Activated CD8-positive, alpha-beta memory T cell treated with anti-CD3 and anti-CD28 coated beads for 1 hour (primary cell): ENCODE results near the gene PRF1.
"Not testable (repeated sequence)": the region's sequence is repeated elsewhere in the genome, so short reads cannot be mapped to it uniquely, and the experiment has no call there.

Source experiments
- DNase-seq, 2 donors: peaks; one replicate each; pipeline ENCODE4 v3.0.0-alpha.2; 2020; ENCODE audit warnings: low read depth in 1 of 2; ENCODE audit errors: extremely low read depth in 1 of 2

Gene PRF1

DNA sequence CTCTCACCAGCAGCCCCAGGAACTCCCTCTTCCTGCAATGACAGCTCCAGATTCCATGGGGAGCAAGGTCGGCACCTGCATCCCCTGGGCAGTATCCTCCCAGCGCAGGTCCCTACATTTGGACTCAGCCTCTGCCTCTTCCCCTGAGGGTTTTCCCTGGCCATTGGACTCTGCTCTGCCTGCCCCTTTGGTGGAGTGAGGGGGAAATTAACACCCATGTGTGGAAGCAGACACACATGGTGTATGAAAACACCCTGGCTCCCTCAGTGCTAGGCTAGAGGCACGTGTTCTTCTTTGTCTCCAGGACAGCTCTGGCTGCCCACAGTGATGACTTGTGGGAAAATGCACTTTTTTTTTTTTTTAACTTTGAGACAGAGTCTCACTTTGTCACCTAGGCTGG is 8.4 kb downstream of the PRF1 start:
- no peak for DNase-seq

DNA sequence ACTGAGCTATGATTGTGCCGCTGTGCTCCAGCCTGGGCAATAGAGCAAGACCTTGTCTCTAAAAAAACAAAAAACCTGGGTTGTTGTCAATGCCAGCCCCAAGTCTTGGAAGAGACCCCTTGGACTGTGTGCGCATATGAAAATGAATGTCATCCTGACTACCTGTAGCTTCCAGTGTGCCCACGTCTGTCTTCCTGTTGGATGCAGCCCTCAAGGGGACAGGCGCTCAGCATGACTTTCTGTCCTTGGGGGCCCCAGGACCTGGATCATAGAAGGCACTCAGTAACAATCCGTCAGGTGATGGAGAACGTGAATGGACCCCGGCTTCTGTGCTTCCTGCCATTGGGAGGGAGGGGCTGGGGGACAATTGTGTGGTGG is 9.0 kb downstream of the PRF1 start:
- DNase-seq, result no peak

DNA sequence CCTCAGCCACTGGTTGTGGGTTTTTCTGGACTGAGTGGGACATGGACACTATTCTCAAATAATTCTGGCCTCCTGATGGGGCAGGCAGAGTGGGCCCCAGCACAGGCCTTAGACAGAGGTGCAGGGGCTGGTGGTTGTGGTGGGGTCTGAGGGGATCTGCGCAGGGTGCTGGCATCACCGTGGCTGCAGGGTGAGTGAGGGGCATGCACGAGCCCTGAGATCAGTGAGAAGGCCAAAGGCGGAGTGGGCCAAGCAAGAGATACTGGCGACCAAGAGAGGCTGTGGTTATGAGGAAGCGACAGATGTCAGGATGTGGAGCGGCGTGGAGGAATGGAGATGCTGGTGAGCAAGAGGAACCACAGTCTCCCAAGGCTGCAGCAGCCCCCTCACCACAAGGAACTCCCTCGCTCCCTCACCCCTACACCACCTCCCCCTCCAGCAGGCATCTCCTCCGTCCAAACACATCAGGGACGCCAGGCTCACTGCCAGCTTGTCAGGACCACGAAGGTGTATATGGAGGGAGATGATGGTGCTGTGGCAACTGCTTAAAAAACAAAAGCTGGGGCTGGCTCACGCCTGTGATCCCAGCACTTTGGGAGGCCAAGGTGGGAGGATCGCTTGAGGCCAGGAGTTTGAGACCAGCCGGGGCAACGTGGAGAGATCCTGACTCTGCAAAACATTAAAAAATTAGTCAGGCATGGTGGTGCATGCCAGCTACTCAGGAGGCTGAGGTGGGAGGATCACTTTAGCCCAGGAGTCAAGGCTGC is 9.6 kb downstream of the PRF1 start:
- no peak for DNase-seq

DNA sequence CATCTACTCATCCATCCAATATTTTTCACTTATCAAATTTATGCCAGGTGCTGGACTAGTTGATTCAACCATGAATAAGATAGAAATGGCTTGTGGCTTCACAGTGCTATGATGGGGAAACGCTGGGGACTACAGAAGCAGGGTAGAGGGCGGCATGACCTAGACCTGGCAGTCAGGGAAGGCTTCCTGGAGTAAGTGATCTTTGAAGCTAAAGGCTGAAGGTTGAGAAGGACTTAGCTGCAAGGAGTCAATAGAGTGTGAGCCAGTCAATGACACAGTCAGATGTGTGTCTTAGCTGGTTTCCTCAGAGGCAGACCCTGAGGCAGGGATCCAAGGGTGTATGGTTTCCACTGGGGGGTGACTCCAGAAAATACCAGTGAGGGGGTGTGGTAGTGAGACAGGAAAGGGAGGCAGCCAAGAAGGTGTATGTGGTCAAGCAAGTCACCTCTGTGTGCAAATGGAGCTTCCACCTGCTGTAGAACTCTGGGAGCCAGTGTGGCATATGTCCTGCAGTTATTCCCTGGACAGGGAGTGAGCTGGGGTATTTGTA is 10.3 kb downstream of the PRF1 start:
- DNase-seq, result no peak

DNA sequence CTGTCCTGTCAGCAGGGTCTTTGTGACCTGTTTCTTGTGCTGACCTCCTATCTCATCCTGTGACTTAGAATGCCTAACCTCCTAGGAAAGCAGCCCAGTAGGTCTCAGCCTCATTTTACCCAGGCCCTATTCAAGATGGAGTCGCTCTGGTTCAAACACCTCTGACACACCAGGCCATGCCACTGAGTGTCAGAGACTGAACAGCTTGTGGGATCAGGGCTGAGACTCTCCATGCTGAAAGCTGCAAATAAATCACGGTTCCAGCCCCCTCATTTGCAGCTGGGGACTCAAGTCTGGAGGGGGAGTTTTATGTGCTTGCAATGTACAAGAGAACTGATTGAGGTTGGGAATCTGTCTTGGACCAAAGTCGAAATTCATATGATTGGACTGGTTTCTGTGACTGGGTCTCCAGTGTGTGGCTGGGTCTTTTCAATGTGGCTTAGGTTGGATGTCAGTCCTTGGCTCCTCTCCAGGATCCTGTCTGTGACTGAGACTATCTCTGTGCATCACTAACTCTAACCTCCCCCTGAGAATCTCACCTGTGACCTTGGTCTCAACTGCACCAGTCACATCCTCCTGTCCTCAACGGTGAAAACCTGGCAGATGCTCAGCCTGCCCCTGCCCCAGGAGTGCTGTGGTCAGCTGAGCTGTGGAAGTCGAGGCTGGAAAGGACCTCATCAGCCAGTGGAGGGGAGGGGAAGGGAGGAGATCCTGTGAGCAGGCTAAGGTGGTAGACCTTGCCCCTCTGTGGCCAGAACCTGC is 11.7 kb downstream of the PRF1 start:
- no peak for DNase-seq

DNA sequence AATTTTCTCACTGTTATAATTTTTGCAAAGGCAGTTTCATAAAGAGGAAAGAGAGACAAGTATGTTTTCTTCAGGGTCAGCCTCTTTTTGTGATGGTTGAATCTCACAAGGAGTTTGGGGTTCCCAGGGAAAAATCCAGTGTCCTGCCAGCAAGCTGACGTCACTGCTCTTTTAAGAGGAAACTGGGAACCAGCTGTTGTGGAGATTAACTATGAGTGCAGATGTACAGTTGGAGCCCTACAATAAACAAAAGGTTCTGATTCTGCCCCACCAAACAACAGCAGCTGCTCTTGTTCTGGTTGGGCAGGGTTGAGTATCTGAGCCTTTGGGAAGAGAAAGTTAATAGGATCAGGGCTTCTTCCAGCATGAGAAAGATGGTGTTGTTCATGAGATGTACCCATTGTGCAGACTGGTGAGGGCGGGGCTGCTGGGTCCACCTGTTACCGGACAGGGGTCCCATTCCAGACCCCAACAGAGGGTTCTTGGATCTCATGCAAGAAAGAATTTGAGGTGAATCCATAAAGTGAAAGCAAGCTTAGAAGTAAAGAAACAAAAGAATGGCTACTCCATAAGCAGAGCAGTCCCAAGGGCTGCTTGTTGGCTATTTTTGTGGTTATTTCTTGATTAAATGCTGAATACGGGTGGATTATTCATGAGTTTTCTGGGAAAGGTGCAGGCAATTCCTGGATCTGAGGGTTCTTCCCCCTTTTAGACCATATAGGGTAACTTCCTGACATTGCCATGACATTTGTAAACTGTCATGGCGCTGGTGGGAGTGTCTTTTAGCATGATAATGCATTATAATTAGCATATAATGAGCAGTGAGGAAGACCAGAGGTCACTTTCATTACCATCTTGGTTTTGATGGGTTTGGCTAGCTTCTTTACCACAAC is 12.5 kb downstream of the PRF1 start:
- no peak for DNase-seq

DNA sequence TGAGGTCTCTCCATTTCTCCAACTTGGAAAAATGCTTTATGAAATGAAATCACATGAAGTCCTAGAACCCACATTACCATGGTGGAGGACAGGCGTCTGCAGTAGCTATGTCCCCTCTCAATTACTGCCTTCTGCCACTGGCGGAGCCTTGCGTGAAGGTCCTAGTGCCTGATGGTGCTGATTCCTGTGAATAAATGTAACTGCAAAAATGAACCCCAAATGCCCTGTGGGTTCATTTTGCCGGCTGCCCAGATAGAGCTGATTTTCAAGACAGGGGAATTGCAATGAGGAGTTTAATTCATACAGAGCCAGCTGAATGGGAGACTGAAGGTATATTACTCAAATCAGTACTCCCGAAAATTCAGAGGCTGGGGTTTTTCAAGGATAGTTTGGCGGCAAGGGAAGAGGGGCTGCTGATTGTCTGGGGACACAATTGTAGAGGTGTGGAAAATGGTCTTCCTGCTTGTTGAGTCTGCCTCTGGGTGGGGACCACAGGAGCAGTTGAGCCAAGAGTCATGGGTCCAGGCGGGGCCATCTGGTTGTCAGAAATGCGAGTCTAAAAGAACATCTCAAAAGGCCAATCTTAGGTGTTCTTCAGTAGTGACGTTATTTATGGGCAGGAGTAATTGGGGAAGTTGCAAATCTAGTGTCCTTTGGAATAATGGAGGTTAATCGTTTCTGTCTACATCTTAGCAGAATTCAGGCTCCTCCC is 13.5 kb downstream of the PRF1 start:
- DNase-seq, result no peak

DNA sequence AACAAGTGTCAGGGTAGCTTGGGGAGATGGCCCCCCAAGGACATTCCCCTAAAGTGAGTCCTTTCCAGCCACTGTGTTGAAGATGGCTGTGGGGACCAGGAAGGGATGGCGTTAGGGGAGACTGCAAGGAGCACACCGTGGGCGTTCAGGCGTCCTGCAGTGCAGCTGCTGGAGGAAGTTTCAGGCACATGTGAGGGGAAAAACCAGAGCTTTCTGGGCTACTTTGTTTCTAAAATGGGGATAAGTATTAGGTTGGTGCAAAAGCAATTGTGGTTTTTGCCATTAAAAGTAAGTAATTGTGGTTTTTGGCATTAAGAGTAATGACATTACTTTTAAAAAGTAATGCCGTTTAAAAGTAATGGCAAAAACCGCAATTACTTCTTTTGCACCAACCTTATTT is 14.3 kb downstream of the PRF1 start:
- no peak for DNase-seq

DNA sequence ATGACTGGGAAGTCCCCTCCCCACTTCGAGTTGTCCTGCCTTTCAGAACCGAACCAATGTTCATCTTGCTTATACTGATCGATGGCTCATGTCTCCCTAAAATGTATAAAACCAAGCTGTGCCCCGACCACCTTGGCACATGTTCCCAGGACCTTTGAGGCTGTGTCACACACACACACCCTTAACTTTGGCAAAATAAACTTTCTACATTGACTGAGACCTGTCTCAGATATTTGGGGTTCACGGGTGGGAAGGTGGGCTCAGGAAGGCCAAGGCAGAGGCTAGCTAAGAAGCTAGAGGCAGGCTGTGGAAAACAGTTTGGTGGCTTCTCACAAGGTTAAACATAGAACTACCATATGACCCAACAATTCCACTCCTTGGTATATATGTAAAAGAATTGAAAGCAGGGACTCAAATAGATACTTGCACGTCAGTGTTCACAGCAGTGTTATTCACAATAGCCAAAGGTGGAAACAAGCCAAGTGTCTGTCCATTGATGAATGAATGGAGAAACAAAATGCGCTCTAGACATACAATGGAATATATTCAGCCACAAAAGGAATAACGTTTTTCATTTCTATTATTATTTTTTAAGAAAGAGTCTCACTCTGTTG is 15.4 kb downstream of the PRF1 start:
- DNase-seq, result no peak

DNA sequence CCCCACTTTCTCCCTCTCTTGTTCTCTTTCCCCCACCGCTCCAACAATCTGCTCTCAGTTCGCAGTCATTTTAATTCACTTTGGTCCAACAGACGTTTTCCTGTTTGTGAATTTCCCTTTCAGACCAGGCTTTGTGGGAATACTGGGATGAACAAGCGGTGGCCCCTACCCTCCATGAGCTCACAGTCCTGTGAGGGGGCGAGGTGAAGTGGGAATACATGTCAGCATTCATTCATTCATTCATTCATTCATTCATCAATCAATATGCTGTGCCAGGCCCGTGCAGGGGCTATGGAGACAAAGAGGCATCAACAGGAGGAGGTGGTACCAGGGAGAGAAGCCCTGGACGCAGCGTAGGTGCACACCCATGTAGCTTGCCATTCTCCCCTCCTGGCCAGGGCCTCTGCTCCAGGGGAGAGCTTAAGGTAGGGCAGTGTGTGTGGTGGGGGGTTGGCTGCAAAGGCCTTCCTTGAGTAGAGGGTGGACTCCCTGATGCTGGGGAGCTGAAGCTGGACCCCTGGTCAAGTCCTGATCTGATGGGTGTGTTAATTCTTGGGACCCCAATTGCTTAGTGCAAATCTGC is 16.1 kb downstream of the PRF1 start:
- DNase-seq, result no peak

DNA sequence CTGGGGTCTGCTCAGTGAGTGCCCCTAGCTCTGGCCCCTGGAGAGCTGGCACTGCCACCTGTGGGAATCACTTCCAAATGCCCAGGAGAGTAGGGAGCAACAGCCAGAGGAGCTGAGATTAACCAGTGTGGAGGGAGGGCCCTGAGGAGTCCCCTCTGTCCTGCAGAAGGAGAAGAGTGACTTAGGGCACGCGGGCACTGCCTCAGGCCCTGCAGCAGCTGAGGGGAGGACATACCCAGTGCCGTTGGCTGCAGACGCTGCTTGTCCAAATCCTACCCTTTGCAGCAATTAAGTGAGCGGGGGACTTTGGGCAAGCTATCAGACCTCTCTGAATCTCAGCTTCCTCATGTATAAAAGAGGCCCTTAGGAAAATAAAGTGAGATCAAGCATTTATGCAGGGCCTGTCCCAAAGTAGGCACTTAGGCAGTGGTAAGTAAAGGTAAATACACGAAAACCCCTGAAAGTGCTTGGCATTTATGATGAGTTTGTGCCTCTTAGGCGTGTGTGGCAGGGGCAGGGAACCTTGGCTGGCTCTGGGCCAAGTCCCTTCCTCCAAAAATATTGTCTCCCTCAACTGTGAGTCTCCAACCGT is 16.9 kb downstream of the PRF1 start:
- DNase-seq, result no peak

DNA sequence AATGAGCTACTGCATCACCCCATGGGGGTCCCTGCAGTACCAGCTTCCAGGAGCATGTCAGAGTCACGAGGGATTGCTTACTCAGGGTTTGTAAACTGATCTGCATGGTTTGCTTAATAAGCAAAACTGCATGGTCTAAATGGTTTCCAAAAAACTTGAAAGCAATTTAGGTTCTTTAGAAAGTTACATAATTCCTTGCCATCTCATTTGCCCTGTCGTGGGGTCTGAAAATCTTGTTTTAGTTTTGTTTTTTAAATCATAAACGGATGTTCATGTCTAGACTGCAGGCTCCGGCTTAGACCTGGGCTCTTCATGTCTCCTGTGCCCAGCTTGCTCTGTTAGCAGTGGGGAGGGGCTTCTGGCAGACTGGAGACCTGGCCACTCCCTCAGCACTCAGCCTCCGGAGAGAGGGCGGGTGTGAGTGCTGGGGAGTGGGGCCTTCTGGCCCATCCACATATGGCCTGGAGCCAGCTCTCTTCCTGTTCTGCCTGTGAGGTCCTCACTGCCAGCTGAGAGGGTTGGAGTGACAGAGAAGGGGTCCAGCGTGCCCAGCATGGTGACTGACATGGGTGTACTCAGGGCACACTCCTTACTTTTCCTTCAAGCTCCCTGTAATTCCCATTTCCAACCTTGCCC is 17.5 kb downstream of the PRF1 start:
- DNase-seq, result no peak

DNA sequence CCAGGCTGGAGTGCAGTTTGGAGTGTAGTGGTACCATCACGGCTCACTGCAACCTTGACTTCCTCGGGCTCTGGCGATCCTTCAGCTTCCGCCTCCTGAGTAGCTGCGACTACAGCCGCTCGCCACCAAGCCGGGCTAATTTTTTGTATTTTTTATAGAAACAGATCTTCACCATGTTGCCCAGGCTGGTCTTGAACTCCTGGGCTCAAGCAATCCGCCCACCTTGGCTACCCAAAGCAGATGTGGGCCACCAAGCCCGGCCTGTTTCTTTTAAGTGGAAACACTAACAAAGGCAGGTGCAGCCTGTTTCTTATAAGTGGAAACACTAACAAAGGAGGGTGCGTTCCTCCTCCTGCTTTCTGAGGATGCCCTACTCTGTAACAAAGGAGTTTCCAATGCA is 18.2 kb downstream of the PRF1 start:
- no peak for DNase-seq

DNA sequence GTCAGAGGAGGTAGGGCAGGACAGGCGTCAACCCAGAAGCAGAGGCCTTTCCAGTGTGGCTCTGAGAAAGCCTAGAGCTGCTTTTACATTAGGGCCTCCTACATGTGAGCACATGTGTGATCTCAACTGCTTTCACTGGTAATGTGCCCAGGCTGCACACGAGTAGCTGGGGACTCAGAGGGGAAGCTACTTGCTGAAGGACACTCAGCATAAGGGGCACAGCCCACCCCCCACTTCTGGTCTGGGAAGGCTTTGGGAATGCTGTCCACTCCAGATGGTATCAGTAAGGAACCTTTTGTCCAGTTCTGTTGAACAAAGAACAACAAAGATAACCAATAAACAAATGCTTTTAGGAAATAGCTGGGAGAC is 18.9 kb downstream of the PRF1 start:
- no peak for DNase-seq

DNA sequence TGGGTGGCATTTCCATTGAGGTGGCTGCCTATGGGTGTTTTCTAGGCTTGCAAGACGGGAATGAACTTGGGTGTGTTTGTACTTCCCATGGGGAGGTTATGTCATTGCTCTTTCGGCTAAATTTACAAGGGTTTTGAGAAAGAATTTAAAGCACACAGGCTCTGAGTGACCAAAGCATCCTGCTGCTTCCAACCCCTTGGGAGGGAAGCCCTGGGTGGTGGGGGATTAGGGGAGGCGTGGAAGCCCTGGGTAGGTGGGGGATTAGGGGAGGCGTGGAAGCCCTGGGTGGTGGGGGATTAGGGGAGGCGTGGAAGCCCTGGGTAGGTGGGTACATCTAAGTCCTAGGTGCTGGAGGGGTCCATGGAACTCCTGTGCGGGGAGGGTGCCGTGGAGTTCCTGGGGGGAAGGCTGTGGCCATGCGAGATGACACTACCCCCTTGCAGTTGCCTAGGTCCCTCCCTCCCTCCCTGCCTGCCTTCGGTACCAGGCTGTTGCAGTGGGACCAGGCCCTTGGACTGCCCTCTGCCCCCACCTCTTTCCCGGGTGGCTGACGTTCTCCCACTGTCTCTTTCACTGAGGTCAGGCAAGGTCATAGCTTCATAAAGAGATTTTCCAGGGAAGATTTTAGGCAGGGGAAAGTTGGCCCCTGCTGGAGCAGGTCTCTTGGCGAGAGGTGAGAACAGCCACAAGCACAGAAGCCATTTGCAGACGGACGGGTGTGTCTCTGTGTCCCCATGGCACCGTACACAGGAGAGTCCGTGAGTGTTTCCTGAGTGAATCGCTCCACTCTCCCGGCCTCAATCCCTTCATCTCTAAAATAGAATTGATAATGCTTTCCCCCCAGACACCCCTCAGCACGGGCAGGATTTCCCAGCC is 19.5 kb downstream of the PRF1 start:
- DNase-seq, result no peak

DNA sequence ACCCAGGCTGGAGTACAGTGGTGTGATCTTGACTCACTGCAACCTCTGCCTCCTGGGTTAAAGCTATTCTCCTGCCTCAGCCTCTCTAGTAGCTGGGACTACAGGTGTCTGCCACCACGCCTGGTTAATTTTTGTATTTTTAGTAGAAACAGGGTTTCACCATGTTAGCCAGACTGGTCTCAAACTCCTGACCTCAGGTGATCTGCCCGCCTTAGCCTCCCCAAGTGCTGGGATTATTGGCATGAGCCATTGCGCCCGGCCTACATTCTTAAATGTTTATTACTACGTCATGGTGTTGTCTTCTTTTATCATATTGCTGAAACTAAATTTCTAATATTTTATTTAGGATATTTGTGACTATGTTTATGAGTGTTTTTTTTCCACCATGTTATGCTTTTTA is 21.4 kb downstream of the PRF1 start:
- not testable (repeated sequence) for DNase-seq

DNA sequence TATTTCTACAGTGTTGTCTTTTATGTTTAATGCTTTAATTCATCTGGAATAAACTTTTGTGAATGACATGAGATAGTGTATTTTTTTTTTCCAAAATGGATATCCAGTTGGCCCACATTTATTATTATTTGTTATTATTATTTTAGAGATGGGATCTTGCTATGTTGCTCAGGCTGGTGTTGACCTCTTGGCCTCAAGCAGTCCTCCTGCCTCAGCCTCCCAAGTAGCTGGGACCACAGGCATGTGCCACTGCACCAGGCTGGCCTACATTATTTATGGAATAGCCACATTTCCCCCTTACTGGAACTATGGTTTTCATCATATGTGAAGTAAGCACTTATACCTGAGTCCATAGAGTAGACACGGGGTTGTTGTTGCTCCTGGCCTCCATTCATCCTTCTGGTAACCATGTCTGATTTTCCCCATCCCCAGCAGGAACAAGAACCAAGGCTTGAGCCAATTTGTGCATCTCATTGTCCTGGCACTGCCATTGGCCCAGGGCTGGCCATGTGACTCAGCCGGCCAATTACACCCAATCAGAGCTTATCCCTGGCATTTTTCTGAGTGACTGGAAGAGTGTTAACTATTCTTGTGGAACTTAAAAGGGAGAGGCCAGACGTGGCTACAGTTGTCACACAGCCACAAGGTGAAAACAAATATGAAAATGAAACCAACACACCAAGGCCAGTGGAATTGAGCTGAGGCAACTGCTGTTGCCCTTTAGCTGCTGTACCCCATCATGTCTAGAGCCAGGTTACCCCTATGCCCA is 23.1 kb downstream of the PRF1 start:
- DNase-seq, result no peak
